GM12874 (cell line): ENCODE measurements around the gene SALL1.

Source experiments
- TF ChIP-seq, protein P1 (sequence below): IDR thresholded peaks from 2 replicates; pipeline ENCODE4 v1.5.1; 2011; ENCODE audit warnings: low read depth, mild to moderate bottlenecking, control low read depth, low read length, moderate library complexity; ENCODE audit not compliant: insufficient read depth

The SALL1 gene

GRCh38 chr16:51147776-51148677 lies 3.0 kb downstream of the SALL1 start:
- TF ChIP-seq, protein P1, sequence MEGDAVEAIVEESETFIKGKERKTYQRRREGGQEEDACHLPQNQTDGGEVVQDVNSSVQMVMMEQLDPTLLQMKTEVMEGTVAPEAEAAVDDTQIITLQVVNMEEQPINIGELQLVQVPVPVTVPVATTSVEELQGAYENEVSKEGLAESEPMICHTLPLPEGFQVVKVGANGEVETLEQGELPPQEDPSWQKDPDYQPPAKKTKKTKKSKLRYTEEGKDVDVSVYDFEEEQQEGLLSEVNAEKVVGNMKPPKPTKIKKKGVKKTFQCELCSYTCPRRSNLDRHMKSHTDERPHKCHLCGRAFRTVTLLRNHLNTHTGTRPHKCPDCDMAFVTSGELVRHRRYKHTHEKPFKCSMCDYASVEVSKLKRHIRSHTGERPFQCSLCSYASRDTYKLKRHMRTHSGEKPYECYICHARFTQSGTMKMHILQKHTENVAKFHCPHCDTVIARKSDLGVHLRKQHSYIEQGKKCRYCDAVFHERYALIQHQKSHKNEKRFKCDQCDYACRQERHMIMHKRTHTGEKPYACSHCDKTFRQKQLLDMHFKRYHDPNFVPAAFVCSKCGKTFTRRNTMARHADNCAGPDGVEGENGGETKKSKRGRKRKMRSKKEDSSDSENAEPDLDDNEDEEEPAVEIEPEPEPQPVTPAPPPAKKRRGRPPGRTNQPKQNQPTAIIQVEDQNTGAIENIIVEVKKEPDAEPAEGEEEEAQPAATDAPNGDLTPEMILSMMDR: no peak

GRCh38 chr16:51146256-51146924 lies 4.7 kb downstream of the SALL1 start:
- TF ChIP-seq, protein P1: 0 out of 2 replicates have a peak, but pooled peaks have one; percentile 3

DNA sequence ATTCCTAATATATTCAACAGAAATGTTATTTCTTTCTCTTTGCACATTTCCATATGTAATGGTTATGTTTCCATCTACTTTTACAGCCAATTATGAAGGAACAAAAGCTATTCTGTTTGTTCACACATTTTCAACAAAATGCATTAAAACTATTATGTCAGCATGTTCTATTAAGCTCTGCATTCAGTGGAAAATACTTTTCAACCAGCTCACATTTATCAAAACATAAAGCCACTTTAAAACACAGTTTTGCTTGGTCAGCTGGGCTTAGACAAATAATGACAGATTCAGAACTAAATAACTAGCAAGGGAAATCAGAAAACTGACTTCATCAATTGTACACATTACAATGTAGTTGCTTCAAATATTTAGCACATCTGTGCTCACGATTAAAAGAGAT lies 6.9 kb downstream of the SALL1 start:
- TF ChIP-seq, protein P1: no peak

DNA sequence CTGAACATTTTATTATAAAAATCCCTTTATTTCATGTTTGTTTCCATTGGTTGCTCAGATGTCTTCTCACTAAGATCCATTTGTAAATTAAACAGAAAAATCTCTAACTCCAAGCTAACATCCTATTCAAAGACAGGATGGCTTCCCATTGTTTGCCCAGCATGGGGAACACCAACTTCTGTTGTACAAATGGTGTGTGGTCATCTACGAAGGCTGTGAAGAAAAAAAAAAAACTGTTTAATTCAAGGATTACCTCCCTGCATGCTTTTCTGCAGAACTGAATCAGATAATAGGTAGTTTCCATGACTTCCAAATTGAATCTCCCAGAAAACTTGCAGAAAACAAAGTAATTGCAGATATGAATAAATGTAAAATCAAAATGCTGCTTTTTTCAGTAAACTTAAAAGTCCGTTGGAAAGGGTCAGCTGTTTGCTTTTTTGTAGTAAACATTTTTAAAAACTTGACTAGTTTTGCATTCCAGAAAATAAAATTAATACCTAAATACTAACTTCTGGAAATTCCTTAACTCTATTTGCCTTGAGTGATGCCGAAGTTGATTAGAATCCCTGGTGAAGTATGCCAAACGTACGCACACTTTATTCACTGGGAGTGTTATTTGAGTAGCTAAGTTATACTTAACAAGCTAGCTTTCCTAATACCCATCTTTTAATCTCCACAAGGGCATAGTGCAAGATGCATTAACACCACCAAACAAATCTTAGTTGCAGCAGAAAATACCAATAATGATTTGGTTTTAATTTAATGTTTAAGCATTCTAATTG lies 7.7 kb downstream of the SALL1 start:
- TF ChIP-seq, protein P1: no peak

GRCh38 chr16:51141541-51141940 lies 9.5 kb downstream of the SALL1 start:
- TF ChIP-seq, protein P1: no peak

- TF ChIP-seq, protein P1: no peak
These were observed 10.0 kb downstream of the SALL1 start for GRCh38 chr16:51141106-51141505.

GRCh38 chr16:51140112-51140511 lies 11.0 kb downstream of the SALL1 start:
- TF ChIP-seq, protein P1: no peak
